GM21786 (cell line): Measurements from ENCODE around the gene PNRC1.
"Not testable (repeated sequence)": the region's sequence is repeated elsewhere in the genome, so short reads cannot be mapped to it uniquely, and the experiment has no call there.

ENCODE experiments used
- ATAC-seq: cut with Tn5 transposase; IDR thresholded peaks from one replicate; pipeline ENCODE4 v1.9.1; 2021; ENCODE audit not compliant: unreplicated experiment

PNRC1 gene

DNA sequence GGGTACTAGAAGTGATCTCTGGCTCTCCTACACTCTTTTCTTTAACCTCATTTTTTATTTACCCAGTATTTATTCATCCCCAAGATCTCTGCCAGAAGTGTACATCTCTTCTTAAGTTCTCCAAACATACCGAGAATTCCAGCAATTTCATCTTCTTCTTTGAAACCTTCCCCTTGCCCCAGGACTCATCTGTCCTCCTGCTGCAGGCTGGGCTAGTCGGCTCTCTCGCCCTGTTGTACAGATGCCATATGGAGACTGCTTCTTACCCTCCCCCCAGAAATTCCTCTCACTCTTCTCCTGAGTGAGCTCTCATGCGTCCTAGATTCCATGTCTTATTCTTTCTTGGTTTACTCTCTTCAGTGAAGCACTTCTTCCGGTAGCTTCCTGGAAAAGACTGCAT is 21.9 kb upstream of the PNRC1 start:
- ATAC-seq = no peak

DNA sequence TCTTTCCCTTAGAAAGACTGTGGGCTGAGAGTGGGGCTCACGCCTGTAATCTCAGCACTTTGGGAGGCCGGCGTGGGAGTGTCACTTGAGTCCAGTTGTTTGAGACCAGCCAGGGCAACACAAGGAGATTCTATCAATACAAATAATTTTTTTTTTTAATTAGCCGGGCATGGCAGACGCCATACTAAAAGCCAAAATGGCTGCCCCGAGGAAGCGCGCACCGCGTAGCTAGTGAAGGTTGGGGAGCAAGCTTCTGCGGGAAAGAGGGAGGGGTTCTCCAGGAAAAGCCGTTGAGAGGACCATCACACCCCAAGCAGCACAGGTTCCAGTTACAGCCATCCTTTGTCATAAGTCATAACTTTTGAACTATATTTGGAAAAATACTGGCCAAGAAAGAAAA is 21.3 kb upstream of the PNRC1 start:
- ATAC-seq = no peak

DNA sequence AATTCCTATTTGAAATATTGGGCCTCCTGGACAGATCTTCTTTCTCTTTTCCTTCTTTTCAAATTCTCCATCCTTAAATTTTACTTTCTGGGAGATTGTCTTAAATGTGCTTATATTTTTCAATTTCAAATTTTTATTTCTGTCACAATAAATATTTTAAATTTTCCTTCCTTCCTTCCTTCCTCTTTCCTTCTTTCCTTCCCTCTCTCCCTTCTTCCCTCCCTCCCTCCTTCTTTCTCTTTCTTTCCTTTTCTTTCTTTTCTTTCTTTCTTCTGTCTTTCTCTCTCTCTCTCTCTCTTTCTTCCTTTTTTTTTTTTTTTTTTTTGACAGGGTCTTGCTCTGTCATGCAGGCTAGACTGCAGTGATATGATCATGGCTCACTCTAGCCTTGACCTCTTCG is 16.7 kb upstream of the PNRC1 start:
- ATAC-seq = no peak

DNA sequence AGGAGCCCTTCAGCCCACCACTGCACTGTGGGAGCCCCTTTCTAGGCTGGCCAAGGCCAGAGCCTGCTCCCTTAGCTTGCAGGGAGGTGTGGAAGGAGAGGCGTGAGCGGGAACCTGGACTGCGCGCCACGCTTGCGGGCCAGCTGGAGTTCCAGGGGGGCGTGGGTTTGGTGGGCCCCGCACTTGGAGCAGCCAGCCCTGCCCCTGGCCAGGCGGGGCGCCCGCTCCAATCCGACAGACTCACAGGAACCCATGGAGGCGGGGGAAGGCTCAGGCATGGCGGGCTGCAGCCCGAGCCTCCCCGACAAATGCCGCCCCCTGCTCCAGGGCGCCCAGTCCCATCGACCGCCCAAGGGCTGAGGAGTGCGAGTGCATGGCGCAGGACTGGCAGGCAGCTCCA is 15.6 kb upstream of the PNRC1 start:
- ATAC-seq = not testable (repeated sequence)

DNA sequence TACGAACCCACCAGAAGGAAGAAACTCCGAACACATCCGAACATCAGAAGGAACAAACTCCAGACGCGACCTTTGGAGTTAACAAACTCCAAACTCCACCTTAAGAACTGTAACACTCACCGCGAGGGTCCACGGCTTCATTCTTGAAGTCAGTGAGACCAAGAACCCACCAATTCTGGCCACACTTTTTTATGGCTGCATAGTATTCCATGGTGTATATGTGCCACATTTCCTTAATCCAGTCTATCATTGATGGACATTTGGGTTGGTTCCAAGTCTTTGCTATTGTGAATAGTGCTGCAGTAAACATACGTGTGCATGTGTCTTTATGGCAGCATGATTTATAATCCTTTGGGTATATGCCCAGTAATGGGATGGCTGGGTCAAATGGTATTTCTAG is 14.4 kb upstream of the PNRC1 start:
- not testable (repeated sequence) for ATAC-seq

DNA sequence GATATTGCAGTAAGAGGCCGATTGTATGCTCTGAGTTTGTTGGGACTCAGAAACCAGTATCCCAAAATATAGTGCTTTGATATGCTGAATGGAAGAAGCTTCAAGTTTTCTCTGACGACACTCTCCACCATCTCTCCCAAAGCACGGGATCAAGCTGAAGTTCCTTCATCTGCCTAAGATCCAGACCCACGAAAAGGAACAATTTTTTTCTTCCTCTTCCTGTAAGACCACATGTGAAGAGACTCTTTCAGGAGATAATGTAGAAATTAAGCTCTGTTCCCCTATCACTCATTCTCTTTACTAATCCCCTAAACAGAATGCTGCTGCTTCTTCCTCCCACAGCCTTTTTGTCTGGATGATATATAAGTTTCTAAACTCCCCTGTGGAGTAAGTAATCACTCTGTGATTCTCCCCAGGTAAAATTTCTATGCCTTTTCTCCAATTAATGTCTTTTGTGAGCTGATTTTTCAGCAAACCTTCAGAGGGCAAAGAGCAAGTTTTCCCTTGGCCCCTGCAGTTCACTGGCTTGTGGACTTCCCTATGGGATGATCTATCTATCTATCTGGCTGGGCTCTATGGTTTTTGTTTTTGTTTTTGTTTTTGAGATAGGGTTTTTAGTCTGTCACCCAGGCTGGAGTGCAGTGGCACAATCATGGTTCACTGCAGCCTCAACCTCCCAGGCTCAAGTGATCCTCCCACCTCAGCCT is 13.5 kb upstream of the PNRC1 start:
- no peak for ATAC-seq

DNA sequence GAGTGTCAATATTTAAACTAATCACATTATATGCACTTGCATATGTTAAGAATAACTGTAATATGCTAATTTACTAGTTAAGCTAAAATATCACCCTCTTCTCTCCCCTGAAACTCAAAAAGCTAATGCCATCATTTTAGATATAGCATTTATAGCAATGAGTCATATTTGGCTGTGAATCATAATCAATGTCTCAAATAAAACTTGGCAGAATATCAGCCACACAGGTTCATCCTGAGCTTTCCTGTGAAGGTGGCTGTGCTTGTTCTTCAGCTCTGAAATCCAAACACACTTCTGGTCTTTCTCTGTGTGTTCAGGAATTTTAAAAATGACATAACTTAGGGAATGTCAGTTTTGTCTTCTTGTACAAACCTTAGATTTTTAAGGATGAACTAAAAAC is 12.8 kb upstream of the PNRC1 start:
- ATAC-seq = no peak

DNA sequence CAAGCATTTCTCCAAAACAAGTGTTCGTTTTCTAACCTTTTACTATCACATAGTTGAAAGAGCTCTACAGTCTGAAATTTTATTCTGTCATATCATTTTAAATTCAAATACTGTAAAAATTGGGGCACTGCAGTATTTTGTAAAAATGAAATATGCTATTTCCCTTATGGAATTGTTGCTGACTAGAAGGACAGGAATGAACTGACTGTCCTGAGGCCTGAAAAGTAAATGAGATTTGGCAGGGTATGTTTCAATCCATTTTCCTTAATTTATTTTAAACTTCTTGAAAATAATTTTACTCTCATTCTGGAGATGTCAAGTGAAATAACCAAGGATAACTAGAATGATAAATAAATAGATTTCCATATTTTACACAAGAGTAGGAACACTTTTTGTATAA is 11.9 kb upstream of the PNRC1 start:
- no peak for ATAC-seq

DNA sequence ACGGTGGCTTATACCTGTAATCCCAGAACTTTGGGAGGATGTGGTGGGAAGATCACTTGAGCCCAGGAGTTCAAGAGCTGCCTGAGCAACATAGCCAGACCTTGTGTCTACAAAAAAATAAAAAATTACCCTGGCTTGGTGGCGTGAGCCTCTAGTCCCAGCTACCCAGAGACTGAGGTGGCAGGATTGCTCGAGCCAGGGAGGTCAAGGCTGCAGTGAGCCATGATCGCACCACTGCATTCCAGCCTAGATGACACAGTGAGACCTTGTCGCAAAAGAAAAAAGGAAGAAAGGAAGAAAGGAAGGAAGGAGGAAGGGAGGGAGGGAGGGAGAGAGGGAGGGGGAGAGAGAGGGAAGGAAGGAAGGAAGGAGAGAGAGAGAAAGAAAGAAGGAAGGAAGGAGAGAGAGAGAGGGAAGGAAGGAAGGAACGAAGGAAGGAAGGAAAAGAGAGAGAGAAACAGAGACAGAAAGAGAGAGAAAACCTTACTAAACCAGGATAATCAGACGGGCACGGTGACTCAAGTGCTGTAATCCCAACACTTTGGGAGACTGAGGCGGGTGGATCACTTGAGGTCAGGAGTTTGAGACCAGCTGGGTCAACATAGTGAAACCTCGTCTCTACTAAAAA is 10.9 kb upstream of the PNRC1 start:
- ATAC-seq = no peak

DNA sequence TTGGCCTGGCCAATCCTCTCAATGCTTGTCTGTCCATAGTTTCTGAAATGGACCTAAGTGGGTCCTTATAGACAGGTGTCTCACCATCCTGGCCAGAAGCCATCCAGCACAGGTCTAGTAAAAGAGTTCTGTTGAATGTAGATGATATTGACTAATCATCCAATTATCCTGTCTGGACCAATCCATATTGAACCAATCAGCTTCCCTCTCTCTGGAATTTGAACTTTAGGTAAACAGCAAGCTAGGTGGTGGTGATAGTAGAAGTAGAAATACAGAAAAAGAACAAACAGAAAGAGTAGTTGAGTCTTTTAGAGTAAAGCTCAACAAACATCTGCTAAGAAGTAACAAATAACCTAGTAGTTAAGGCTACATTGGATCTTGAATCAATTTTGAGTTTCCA is 9.5 kb upstream of the PNRC1 start:
- no peak for ATAC-seq

DNA sequence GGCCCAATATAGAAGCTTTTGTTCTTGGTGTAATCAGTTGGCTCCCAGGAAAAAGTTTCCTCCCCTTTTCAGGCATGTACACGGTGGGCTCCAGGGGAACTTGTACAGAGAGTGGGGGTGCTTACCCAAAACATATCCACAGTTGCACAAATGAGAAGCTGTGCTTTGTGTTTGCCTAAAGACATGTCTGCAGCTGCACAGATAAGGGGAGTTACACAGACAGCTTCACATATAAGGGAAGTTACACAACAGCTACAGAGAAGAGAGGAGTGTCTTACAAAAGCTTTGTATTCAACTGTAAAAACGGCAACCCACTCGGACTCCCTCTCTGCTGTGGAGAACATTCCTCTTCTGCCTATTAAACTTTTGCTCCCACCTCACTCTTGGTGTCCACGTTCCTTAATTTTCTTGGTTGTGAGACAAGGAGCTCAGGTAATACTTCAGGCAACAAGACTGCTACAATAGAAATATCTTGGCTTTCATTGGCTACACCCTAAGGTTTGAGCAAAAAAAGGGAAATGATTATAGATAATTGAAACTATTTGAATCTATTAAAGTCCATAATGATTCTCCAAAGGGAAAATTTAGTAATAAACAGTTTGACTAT is 7.4 kb upstream of the PNRC1 start:
- ATAC-seq = no peak

DNA sequence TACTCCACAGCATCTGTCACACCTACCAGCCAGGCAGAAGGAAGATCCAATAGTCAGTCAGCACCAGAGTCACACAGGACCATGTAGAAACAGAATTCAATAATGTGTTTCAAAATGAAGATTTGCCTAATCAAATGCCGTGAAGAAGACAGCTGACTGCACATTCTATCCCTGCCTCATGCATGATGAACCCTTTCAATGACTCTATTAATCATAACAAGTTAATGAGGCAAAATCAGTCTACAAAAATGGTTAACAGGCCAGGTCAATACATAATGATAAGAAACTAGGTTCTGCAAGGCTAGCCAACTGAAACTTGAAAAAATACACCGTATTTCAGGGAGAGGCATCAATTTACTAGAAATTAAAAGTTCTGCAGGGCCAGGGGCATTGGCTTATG is 6.7 kb upstream of the PNRC1 start:
- ATAC-seq = no peak

DNA sequence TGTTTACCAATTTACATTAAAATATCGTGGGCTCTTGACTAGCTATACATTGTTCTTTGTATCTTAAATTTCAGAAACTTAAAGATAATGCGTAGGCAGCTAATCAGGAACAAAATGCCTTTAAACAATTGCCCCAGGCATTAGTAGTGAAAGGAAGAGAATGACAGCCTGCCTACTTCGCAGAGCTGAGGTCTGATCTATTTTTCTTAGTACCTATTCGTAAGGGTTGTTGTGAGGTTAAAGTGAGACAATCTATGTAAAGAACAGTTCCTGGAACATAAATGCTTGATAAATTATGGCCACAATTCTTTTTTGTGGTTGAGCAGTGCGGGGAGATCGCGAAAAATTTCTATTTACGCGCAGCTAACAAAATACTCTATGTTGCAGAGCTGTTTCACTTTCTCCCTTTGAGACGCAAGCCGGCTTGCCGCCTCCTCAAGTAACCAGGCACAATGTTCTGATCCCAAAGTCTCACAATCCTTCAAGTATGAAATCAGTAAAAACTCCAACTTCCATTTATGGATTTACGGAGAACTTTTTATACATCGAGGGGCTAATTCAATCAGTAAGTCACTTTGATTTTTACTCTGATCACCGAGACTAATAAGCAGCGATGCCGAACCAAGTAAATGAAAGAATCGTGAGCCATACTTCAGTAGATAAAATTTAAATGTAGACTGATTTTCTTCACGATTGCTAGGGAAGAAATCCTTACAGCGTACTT is 878 bp upstream of the PNRC1 start:
- no peak for ATAC-seq

DNA sequence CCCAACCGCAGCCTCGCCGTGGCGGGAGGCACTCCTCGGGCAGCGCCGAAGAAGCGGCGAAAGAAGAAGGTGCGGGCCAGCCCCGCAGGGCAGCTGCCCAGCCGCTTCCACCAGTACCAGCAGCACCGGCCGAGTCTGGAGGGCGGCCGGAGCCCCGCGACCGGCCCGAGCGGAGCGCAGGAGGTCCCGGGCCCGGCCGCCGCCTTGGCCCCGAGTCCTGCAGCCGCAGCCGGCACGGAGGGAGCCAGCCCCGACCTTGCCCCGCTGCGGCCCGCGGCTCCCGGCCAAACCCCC is 525 bp downstream of the PNRC1 start:
- peak; percentile 1 for ATAC-seq

DNA sequence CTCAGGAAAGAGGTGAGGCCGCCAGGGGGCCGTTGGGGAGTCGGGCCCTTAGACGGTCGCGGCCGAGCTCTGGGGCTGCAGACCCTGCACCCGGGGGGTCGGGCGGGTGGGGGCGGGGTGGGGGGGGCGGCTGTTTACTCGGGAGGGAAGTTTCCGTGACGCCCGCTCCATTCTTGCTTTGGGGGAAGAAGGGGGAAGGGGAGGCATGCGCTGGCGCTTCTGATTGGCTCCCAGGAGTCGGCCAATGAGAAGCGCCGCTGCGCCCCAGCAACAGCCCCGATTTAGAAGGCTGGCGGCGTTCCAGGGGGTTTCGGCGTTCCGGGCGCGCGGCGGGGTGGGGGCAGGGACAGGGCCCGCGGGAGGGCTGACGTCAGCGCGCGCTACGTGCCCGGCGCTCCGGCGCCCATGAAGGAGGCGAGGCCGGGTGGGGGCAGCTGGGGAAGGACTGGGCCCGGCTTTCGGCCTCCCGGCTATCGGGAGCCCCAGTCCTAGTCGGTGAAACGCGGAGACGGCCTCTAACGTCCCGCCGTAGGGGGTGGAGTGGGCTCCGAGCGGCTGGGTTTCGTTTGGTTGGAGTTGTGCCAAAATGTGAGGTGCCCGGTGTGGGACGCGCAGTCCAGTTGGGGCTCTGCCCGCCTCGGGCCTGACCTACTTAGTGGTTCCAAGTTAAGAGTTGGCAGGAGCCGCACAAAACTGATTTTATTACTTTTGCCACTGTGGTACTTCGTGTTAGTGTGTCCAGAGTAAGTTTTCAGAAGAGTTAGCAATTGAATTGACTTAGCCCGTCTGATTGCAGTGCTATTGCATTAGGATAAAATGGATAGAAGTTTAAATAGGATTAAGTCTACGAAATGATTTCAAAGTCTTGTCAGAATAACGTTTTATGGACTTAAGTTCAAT is 1.1 kb downstream of the PNRC1 start:
- ATAC-seq = peak; percentile 55

DNA sequence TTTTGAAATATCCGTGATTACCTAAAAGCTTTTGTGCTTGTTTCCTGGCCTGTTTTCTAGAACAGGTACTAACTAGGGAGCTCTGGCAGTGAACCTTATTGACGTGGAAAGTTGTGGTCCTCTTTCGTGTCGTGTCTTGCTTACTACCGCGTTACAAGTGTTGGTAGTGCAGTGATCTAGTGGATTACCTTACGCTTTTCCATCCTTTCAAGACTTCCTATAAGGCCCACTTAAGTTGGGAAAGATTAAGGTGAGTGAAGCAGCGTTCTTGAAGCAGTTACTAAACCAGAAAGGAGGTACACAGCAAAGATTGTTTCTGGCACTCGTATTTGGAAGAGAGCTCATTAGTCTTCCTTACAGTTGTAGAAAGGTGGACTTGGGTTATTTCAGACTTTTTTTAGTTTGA is 1.9 kb downstream of the PNRC1 start:
- ATAC-seq = no peak

DNA sequence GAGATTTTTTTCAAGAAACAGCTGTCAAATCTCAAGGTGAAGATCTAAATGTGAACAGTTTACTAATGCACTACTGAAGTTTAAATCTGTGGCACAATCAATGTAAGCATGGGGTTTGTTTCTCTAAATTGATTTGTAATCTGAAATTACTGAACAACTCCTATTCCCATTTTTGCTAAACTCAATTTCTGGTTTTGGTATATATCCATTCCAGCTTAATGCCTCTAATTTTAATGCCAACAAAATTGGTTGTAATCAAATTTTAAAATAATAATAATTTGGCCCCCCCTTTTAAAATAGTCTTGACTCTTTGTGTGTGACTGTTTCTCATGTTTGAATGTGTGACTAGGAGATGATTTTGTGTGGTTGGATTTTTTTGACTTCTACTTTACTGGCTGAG is 4.0 kb downstream of the PNRC1 start:
- no peak for ATAC-seq

DNA sequence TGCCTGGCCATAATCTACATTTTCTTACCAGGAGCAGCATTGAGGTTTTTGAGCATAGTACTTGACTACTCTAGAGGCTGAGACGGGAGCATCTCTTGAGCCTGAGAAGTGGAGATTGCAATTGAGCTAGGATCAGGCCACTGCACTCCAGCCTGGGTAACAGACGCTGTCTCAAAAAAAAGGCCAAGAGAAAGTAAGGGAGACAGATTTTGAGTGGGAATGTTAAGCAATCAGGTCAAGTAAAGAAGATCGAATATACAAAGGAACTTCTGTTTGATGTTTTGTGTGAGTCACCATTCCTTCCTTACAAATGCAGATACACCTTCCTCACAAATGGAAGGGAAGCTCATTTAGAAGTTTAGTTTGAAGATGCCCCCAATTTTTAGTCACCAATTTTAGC is 4.4 kb downstream of the PNRC1 start:
- no peak for ATAC-seq

DNA sequence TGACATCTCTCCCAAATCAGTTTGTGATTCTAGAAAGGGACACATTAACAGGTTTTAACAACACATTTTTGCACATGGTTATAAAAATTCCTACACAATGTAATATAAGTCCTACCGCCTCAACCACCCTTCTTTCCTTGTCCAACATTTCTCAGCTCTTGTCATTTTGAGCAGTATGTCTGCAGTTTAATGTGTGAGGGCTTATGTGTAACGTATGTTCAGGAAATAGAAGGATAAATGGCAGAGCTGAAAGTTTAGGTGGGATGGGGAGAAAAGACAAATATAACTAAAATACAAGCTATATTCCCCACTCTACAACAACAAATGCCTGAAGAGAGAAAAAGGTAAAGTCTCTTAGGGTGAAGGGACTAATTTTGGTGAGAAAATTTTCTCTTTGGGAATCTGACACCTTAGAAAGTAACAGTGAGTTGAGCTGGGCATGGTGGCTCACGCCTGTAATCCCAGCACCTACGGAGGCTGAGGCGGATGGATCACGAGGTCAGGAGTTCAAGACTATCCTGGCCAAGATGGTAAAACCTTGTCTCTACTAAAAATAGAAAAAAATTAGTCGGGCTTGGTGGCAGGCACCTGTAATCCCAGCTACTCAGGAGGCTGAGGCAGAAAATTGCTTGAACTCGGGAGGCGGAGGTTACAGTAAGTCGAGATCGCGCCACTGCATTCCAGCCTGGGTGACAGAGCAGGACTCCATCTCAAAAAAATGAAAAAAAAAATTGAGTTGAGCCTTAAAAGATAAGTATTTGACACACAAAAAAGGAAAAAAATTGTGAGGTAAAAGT is 5.1 kb downstream of the PNRC1 start:
- no peak for ATAC-seq

DNA sequence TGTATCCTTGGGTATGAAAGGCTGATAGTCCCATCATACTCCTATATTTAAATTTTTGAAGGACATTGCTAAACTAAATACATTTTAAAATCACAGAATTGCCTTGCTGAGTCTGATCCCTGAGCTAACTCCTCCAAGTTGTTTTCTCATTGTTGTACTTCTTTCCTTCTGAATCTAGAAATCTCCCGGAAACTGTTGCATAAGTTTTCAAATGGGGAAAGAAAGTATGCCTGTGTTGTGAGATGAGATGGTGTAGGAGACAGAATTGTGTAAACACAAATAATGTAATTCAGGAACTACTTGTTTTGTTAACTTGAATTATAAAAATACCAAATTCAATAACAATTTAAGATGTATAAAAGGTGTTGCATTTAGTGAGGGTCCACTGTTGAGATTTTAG is 7.3 kb downstream of the PNRC1 start:
- ATAC-seq = no peak
